Spinal cord (tissue), 10 donors: ENCODE results near the gene TRPM6. TPM values are rescaled to one million over a fixed set of nuclear protein-coding genes. Genes with fewer than 3 reads are reported as not detected.

Experiments
- DNase-seq, 6 donors: peaks; one replicate each; pipeline versions ENCODE4 v3.0.0 to v3.0.0-alpha.2; 2013 to 2015; ENCODE audit warnings: low spot score in 6 of 6, low read depth in 4 of 6
- H3K27ac ChIP-seq: one replicate; pipeline ENCODE4 v1.5.1; 2013; ENCODE audit warnings: low read depth, low read length, control low read depth
- H3K27me3 ChIP-seq: one replicate; pipeline ENCODE4 v1.6.1; 2013; ENCODE audit warnings: low read length; ENCODE audit not compliant: control insufficient read depth, insufficient read depth
- H3K36me3 ChIP-seq: one replicate; pipeline ENCODE4 v1.6.1; 2013; ENCODE audit warnings: low read length; ENCODE audit not compliant: control insufficient read depth, insufficient read depth
- H3K4me1 ChIP-seq: one replicate; pipeline ENCODE4 v1.6.1; 2013; ENCODE audit warnings: low read length; ENCODE audit not compliant: control insufficient read depth, insufficient read depth
- H3K4me3 ChIP-seq: one replicate; pipeline ENCODE4 v1.5.1; 2013; ENCODE audit warnings: low read depth, low read length, control low read depth
- H3K9me3 ChIP-seq: one replicate; pipeline ENCODE4 v1.6.1; 2013; ENCODE audit warnings: low read length; ENCODE audit not compliant: control insufficient read depth, insufficient read depth
- WGBS: methylation state at CpG from one replicate; pipeline ENCODE4 v1.1.5; 2013; ENCODE audit warnings: missing lambda C conversion rate; ENCODE audit not compliant: insufficient coverage; 5-methylcytosine and 5-hydroxymethylcytosine counted together
- polyA plus RNA-seq, 2 donors: library from polyadenylated mRNA; unstranded; fragments of 120-200 nt; gene quantifications; one replicate each; pipeline ENCODE4 v1.2.1, GENCODE V29; 2013; ENCODE audit not compliant: insufficient read length in 2 of 2
- total RNA-seq, 2 donors: library from RNA; depleted of rRNA in 1 of 2; stranded (reverse); fragments of 120-200 nt in 1 of 2; fragments of >200 nt in 1 of 2; gene quantifications; one replicate each; pipeline versions ENCODE4 v1.2.3 to v1.2.4, GENCODE V29; 2013 to 2014
- donor health status: healthy.

The TRPM6 gene
- total and polyA plus RNA-seq, 4 donors = 0.76 to 2.2 (median 1.5) TPM

DNA sequence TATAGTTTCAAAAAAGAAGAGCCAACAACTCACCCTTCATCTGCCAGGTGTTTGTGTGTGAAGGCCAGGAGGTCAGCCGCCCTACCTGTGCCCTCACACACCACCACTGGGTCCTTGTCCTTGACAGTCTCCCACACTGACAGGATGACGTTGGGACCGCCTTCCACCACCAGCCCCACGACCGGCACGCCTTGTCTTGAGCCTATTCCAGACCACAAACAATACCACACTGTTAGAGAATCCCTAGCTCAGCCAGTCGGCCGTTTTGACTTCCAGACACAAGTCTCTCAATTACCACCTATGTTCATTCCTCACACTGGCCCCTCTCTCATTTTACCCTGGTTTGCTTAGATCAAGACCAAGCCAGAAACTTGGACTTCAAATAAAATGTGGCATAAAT lies 66.1 kb downstream of the TRPM6 start:
- Histone ChIP-seq H3K4me3 (no peak overlapping the region), H3K36me3 (no peaks in the 10 kb centered on the region), H3K27me3 (no peaks in the 10 kb centered on the region), H3K27ac (no peak overlapping the region), H3K9me3 (no peaks in the 10 kb centered on the region), H3K4me1 (no peaks in the 10 kb centered on the region)
- 55% methylated on average over 8 of the region's 8 CpGs for WGBS
- DNase-seq = no peak

DNA sequence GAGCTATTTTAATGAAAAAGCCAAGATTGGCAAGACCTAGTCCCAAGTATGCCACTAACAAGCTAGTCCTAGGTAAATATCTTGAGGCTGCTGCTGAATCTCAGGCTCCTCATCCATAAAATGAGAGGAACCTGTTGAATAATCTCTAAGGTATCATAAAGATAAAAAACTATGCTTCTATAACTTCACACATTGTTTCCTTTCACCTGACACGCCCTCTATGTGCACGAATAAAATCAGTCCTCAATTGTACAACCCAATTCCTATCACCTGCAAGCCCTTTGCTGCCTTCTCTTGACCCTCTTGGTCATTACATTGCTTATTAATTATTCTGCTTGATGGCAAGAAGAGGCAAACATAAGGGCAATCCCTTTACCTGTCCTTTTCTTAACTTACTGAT lies 69.9 kb downstream of the TRPM6 start:
- H3K27ac ChIP-seq = no peak overlapping the region
- H3K4me3 ChIP-seq = no peak overlapping the region
- H3K9me3 ChIP-seq = no peaks in the 10 kb centered on the region
- H3K4me1 ChIP-seq = no peaks in the 10 kb centered on the region
- DNase-seq = no peak
- no CpG with 5 or more reads among the region's 2 CpGs for WGBS
- no peaks in the 10 kb centered on the region for H3K36me3 ChIP-seq
- no peaks in the 10 kb centered on the region for H3K27me3 ChIP-seq

DNA sequence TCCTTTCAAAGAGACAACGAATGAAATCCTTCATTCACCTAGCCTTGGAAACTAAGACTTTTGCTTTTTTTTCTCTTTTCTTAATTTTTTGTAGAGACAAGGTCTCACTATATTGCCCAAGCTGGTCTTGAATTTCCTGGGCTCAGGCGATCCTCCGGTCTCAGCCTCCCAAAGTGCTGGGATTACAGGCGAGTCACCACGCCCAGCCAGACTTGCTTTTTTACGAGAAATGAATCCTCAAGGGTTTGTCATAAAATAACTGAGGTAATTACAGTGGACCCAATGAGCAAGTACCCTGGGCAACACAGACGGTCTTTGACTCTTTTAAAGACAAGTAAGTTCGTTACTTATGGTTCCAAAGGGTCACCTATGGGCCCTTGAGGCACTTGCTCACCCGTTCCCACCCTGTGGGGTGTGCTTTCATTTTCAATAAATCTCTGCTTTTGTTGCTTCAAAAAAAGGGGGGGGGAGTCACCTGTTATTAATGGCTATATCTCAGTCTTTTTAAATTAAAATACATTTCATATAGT lies 70.4 kb downstream of the TRPM6 start:
- Histone ChIP-seq H3K27me3 (no peaks in the 10 kb centered on the region), H3K4me1 (no peaks in the 10 kb centered on the region), H3K4me3 (no peak overlapping the region), H3K36me3 (no peaks in the 10 kb centered on the region), H3K9me3 (no peaks in the 10 kb centered on the region), H3K27ac (no peak overlapping the region)
- 98% methylated on average over 6 of the region's 9 CpGs for WGBS
- DNase-seq = no peak

DNA sequence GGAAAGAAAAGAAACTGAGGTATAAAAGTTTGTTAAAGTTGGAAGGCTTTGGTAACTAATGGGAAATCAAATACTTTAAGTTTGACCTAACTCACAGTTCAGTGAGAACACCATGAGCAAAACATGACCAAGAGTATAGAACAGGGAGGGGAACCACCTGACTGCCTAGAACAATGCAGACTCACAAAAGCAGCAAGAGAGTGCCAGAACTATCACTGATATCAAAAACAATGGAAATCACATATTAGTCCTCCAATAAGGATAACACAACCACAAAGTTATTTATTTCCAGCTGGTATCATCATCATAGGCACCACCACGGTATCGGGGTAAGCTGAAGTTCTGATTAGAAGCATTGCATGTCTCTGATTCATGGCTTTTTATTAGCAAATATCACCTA lies 77.5 kb downstream of the TRPM6 start:
- DNase-seq = no peak
- H3K36me3 ChIP-seq = no peaks in the 10 kb centered on the region
- H3K9me3 ChIP-seq = no peaks in the 10 kb centered on the region
- no peak overlapping the region for H3K27ac ChIP-seq
- no CpG with 5 or more reads among the region's 2 CpGs for WGBS
- no peaks in the 10 kb centered on the region for H3K27me3 ChIP-seq
- H3K4me1 ChIP-seq = no peaks in the 10 kb centered on the region
- no peak overlapping the region for H3K4me3 ChIP-seq

DNA sequence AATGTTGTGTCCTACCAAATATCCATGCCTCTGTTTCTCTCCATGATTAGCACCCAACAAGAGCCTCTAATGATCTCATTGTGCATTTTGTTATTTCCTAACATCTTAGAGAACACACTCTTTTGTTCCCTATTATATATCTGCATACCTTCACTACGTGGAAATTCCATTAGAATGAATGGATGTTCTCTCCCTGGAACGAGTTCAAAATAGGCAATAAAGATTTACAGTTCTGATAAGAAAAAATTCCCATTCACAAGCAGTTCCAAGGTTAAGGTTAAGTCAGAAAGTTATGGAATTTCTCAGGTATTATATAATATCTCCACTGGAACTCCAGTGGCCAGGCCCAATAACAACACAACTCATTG lies 83.7 kb downstream of the TRPM6 start:
- H3K9me3 ChIP-seq = no peaks in the 10 kb centered on the region

DNA sequence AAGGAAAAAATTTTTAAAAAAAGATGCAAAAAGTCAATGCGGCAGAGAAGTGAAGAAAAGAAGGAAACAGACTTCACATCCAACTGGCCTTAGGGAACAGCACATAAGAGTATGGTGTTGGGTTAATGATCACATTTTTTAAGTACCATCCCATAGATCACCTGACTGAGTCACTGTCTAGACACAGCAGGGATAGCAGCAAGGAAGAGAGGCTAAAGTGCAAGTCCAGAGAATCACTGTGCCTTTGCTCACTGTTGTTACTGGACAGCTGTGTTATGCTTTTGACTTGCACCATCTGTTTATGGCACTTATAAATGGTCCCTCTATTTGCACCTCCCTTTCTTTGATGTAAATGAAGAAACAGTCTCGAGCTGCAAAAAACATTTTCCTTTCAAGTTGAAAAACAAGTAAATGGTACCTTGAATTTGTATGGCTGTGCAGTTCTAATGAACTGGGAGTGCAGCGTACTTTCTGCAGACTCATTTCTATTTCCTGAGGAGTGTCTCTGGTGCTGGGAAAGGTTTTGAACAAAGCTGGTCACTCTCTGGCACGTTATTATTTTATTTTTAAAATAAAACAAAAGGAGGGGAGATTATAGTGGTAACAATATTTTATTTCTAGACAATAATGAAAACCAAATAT lies 84.2 kb downstream of the TRPM6 start:
- no peak overlapping the region for H3K27ac ChIP-seq
- H3K36me3 ChIP-seq = no peaks in the 10 kb centered on the region
- H3K4me1 ChIP-seq = no peaks in the 10 kb centered on the region
- WGBS = no CpG with 5 or more reads among the region's 4 CpGs
- DNase-seq = no peak
- H3K9me3 ChIP-seq = no peaks in the 10 kb centered on the region
- no peaks in the 10 kb centered on the region for H3K27me3 ChIP-seq
- no peak overlapping the region for H3K4me3 ChIP-seq

More for the DNA sequence above, 83.7 kb downstream of the TRPM6 start:
- no peaks in the 10 kb centered on the region for H3K36me3 ChIP-seq
- no peaks in the 10 kb centered on the region for H3K27me3 ChIP-seq
- no peak overlapping the region for H3K4me3 ChIP-seq
- no peak for DNase-seq
- no peak overlapping the region for H3K27ac ChIP-seq
- H3K4me1 ChIP-seq = no peaks in the 10 kb centered on the region
- WGBS = no CpG with 5 or more reads among the region's 2 CpGs

DNA sequence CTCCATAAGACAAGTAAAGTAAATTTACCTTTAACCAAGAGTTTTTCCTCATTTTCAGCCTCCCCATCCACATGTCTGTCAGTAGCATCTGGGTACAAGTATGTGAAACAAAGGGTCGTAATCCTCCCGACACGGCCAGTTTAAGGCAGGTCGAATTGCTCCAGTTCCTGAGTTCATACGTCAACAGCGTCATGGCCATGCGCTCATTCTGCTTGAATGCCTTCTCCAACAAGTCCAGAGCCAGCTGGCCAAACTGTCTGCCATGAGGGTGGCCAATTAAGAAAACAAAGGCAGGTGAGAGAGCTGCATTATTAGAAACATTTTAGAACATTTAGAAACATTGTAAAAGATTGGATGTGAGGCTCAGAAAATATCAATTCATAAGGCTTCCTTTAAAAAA lies 87.5 kb downstream of the TRPM6 start:
- 83% methylated on average over 2 of the region's 7 CpGs for WGBS
- no peaks in the 10 kb centered on the region for H3K36me3 ChIP-seq
- H3K27me3 ChIP-seq = no peaks in the 10 kb centered on the region
- DNase-seq = no peak
- H3K9me3 ChIP-seq = no peaks in the 10 kb centered on the region
- H3K27ac ChIP-seq = no peak overlapping the region
- no peaks in the 10 kb centered on the region for H3K4me1 ChIP-seq
- no peak overlapping the region for H3K4me3 ChIP-seq

DNA sequence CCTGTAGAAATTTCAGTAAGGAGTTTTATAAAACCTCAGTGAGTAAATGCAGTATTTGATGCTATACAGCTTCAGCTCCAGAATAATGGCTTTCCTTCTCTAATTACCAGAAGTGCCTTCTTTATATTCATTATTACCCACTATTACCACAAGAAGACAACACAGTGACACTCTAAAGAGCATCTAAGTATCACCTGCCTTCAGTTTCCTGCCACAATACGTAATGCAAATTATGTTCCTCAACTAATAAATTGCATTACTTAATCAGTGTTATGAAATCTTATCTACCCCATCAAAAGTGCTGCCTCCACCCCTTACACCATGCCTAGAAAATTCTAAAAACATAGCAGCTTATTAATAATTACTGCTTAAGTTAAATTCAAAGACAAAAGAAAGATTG lies 91.9 kb downstream of the TRPM6 start:
- Histone ChIP-seq H3K27ac (no peak overlapping the region), H3K27me3 (no peaks in the 10 kb centered on the region), H3K4me1 (no peaks in the 10 kb centered on the region), H3K4me3 (no peak overlapping the region), H3K9me3 (no peaks in the 10 kb centered on the region), H3K36me3 (no peaks in the 10 kb centered on the region)
- no peak for DNase-seq
- WGBS = 100% methylated on average over 1 of the region's 1 CpG

DNA sequence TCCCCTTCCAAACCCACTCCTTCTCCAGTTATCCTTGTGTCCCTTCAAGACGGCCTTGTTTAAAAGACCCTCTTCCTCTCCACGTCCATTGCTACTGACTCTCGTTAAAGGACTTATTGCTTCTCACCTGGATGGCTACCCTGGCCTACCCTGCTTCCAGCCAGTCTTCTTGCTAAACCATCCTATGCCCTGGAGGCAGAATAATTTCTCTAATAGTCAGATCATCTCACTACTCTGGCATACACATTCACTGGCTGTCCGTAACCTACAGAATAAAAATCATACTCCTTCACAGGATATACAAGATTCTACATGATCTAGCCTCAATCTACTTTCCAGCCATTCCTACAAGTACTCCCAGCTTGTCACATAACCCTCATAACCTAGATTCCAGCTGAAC lies 92.6 kb downstream of the TRPM6 start:
- Histone ChIP-seq H3K9me3 (no peaks in the 10 kb centered on the region), H3K4me3 (no peak overlapping the region), H3K4me1 (no peaks in the 10 kb centered on the region), H3K36me3 (no peaks in the 10 kb centered on the region), H3K27ac (no peak overlapping the region), H3K27me3 (no peaks in the 10 kb centered on the region)
- no peak for DNase-seq
- 86% methylated on average over 4 of the region's 4 CpGs for WGBS

DNA sequence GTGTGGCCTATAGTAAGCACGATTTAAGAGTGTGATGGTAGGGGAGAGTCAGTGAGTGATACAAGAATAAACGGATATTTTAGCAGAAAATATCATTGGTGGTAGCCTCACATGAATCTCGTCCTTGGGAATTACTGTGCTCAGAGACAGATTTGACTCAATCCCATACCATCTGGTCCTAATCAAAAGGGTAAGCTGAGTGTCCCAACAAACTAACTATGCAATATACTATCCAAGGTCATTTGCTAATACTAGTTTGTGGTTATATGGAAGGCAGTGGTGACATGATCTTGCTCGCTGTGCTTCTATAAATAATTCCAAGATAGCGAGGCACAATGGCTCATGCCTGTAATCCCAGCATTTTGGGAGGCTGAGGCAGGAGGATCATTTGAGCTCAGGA lies 103.2 kb downstream of the TRPM6 start:
- WGBS = 90% methylated on average over 2 of the region's 5 CpGs

More for the DNA sequence above, 103.2 kb downstream of the TRPM6 start:
- no peaks in the 10 kb centered on the region for H3K9me3 ChIP-seq
- DNase-seq = no peak
- no peak overlapping the region for H3K27ac ChIP-seq
- H3K4me3 ChIP-seq = no peak overlapping the region
- no peaks in the 10 kb centered on the region for H3K27me3 ChIP-seq
- no peaks in the 10 kb centered on the region for H3K36me3 ChIP-seq
- no peaks in the 10 kb centered on the region for H3K4me1 ChIP-seq
